HepG2 (cell line): ENCODE results near the gene TGM5.

ENCODE experiments used
- CTCF ChIP-seq: sonication (generic); formaldehyde crosslinking; IDR thresholded peaks from 2 replicates; pipeline ENCODE4 v1.5.0; 2020; ENCODE audit warnings: mild to moderate bottlenecking, missing genetic modification reagents, moderate library complexity
- NCOA2 ChIP-seq: sonication (generic); formaldehyde crosslinking; IDR thresholded peaks from 2 replicates; pipeline ENCODE4 v1.8.0; 2022; ENCODE audit warnings: inconsistent platforms
- RFX5 ChIP-seq: IDR thresholded peaks from 2 replicates; pipeline ENCODE4 v1.6.1; 2011; ENCODE audit warnings: low read depth, low read length, improper control_type of control experiment
- SAFB2 ChIP-seq: sonication (generic); formaldehyde crosslinking; IDR thresholded peaks from 2 replicates; pipeline ENCODE4 v1.5.1; 2020; ENCODE audit warnings: missing genetic modification reagents, low read depth, mild to moderate bottlenecking, borderline replicate concordance
- ZNF598 ChIP-seq: sonication (generic); formaldehyde crosslinking; IDR thresholded peaks from 2 replicates; pipeline ENCODE4 v1.5.1; 2020; ENCODE audit warnings: mild to moderate bottlenecking, missing genetic modification reagents, borderline replicate concordance

GRCh38 chr15:43214169-43214568 is 52.6 kb downstream of the TGM5 start:
- TF ChIP-seq SAFB2 (no peak), ZNF598 (no peak), NCOA2 (no peak), RFX5 (no peak), CTCF (CRISPR knock-in tag) (no peak)
